Measurements from ENCODE around the gene KRT76.
"Not testable (repeated sequence)": the region's sequence is repeated elsewhere in the genome, so short reads cannot be mapped to it uniquely, and the experiment has no call there.

KRT76 gene

GRCh38 chr12:52796839-52797528, 19.8 kb upstream of the KRT76 start:
- no peak for DNase-seq

DNA sequence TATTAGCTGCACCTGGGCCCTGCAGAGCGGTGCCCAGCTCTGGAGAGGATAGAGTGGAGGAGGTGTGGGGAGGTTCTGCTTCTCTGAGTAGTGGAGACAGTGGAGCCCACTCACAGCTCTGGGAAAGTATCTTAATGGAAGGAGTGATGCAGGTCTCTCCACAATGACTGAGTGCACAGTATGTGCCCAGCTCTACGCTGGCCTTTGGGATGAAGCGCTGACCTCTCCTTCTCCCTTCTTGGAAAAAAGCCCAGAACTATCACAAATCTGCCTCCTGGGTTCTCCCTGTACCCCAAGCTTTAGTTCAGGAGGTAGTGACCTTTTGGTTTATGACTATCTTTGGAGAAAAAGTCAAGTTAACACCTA, 19.3 kb upstream of the KRT76 start:
- DNase-seq = no peak

DNA sequence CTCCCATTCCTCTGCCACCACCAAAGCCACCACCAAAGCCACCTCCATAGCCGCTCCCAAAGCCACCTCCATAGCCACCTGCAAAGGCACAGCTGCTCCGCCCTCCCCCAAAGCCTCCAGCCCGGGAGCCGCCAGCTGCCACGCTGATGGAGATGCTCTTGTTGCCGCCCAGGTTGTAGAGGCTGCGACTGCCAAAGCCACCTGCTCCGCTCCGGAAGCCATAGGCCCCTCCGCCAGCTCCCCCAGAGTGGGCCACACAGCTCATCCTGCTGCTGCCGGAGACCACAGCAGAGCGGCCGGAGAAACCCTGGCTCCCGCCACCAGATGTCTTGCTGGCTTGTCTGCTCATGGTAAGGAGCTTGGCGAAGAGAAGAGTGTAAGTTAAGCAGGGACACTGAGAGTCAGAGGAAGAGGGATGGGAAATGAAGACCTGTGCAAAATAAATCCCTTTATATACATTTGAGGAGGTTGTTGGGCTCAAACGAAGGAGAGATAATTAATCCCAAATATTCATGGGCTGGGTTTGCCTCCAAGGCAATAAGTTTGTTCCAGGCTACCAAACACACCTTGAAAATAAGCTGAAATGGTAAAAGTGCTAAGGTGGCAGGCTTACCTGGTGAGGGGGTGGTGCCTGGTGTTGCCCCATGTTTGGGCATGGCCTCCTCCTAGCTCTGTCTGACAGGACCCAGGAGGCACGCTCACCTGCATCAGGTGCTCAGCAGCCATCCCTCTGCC, 18.7 kb upstream of the KRT76 start, which contains the start of gene KRT3:
KRT3 (minus strand) TSS at position 424 of the 735 bp plus-strand sequence; CDS start at position 349, 75 bp downstream.
- DNase-seq = no peak

GRCh38 chr12:52795332-52795674, 18.2 kb upstream of the KRT76 start:
- not testable (repeated sequence) for DNase-seq

DNA sequence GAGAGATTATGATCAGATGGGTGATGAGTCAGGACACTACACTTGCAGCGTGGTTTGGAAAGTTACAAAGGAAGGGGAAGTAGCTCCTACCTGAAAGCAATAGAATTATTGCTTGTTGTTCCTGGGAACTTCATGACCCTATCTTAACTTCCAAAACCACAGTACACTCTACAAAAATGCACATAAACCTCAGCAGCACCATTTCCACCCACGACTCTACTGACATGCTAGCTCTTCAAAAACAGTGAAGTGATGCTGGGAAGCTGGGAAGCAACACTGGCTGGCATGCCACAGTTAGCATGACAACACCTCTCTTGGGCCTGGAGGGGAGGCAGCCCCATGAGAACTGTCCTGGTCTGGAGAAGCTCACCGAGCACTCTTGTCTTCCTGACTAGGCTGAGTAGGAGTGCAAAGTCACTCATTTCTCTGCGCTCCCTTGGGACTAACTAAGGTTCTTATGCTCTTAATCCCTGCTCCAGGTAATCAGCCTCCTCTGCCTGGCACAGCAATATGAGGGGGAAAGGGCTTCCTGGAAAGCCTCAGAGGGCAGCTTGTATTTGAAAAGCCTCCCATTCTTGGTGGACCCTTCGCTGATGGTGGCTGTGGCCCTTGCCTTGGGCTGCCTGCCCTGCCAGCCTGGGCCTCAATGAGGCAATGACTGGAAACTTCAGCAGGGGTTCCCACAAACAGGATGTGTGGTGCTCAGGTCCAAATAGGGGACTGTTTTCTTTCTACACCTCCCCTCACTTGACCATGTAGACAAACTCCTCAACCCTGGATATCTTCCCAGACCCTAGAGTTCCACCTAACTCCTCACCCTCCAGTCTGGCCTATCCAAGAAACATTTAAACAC, 17.6 kb upstream of the KRT76 start:
- no peak for DNase-seq

- no peak for DNase-seq
Observed at GRCh38 chr12:52792185-52793029, 15.3 kb upstream of the KRT76 start.

- no peak for DNase-seq
Observed at GRCh38 chr12:52791271-52792184, 14.4 kb upstream of the KRT76 start.

DNA sequence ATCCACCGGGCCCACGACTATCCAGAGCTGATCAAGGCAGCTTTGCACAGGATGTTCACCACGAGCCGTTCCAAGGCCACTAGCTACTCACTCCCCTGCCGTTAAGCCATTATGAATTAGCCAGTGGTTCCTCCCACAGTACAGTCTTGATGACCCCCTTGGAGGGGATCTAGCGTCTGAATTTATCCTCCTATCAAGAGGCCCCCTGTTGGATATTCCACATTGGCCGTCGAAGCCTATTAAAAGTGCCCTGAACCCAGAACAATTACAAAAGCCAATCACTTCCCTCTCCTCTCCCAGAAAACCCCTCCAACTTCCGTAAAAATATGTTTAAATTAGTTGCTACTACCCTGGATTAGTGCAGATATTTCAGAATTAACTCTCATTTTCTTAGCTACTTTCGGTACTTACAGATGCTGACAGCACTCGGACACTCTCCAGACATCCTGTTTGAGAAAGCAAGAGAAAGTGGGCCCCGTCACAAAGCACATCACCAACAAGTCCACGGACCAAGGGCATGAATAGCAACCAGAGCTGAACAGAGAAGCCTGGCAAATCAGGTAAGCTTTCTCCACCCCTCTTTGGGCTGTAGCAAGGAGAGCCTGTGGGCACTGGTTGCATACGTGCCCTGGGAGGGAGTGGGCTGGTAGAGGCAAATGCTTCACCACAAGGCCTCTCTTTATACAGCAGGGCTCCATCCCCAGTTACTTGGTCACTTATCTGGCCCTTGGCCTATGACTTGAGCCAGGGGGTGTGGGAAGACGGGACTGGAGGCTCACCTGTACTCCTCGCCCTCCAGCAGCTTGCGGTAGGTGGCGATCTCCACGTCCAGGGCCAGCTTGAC, 13.5 kb upstream of the KRT76 start:
- DNase-seq = no peak

DNA sequence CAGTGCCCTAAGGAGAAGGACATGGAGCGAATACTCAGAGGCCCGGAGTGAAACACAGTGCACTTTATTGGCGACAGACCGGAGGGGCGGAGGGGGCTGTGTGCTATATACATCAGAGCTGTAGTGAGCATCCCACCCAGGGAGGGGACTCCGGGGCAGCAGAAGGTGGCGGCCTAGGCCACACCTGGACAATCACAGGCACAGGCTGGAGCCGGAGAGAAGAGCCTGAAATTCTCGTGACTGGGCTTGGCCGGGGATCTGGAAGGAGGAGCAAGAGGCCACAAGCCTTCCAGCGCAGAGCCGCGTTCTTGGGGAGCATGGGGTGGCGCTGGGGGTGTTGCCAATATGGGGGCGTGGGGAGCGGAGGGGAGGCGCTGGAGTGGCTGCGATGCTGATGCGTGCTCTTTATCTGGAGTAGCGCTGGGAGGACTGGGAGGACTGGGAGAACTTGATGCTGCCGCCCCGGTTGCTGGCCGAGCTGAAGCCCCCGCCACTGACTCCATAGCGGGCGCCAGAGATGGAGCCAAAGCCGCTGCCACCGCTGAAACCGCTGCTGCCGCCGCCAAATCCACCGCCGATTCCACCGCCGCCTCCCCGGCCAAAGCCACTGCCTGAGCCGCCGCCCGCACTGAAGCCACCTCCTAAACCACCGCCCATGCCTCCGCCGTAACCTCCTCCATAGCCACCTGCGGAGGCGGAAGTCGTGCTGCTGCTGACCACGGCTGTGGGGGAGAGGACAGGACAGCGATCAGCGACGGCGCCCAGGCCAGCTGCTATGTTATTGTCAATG, 12.7 kb upstream of the KRT76 start:
- no peak for DNase-seq

- DNase-seq = no peak
Observed at GRCh38 chr12:52788876-52789636, 11.9 kb upstream of the KRT76 start.

GRCh38 chr12:52788192-52788875, 11.2 kb upstream of the KRT76 start:
- DNase-seq = no peak

GRCh38 chr12:52787324-52788191, 10.4 kb upstream of the KRT76 start:
- no peak for DNase-seq

- DNase-seq = no peak
Observed at GRCh38 chr12:52784909-52785308, 7.8 kb upstream of the KRT76 start.

- DNase-seq = no peak
Observed at GRCh38 chr12:52783563-52784316, 6.6 kb upstream of the KRT76 start.

DNA sequence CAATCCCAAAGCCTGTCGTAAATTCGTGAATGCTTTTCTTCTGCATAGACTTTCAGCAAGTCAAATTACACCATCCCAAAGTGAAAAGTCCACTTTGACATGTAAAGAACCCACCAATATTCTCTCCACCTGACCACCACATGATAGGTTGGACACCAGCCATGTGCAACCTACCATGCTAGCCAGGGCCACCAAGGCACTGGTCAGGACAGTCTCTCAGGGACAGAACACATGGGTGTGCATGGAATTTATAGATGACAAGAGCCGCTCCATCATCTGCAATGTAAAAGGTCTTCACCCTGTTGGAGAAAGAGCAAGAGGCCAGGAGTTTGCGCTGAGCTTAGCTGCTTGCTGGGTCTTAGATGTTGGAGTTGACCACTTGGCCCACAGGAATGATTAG, 5.4 kb upstream of the KRT76 start:
- DNase-seq = no peak

DNA sequence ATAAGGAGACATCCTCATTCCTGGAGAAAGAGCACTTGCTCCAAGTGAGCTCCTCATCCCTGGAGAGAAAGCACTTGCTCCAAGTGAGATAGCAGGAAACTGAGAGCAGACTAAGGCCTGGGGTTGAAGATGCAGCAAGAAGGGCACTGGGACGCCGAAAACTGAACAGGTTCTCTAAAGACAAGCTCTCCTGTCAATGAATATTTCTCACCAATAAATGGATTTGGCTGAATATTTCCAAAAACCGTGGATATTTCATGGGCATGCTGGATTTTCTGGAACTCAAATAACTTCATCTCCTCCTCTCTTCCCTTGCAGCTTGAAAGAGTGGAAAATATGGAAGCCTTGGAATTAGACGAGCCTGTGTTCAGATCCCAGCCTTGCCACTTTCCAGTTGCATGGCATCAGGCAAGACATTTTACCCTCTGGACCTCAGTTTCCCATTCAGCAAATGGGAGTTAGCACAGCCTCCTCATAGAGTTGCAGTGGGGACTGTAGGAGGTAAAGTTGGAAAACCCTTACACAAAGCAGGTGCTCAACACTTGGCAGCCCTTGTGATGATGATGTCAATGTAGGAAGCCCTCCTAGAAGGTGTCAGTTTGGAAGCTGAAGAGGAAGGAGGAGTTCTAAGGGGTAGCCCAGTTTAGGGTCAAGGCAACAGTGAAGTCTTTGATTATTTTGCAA, 4.4 kb upstream of the KRT76 start:
- DNase-seq = no peak
